Omental fat pad (tissue), 4 donors: ENCODE data around the gene WT1. TPM values are rescaled to one million over a fixed set of nuclear protein-coding genes. Genes with fewer than 3 reads are reported as not detected.

Experiments used
- ATAC-seq: fragments of 150-250 bp; one replicate; pipeline ENCODE4 v1.9.1; 2016; ENCODE audit warnings: mild to moderate bottlenecking, moderate library complexity; ENCODE audit not compliant: low FRiP score
- DNase-seq: peaks from one replicate; pipeline ENCODE4 v3.0.0-alpha.2; 2019; ENCODE audit warnings: low spot score
- total RNA-seq, 4 donors: library from RNA; depleted of rRNA; stranded (reverse); fragments of >200 nt; gene quantifications; one replicate each; pipeline ENCODE4 v1.1.0, GENCODE V29; 2016
- TF ChIP-seq, protein P1 (sequence below), 3 donors: fragments of 450-650 bp; IDR thresholded peaks; one replicate each; pipeline ENCODE4 v1.5.1; 2016 to 2017; ENCODE audit warnings: antibody characterized with exemption in 3 of 3, mild to moderate bottlenecking in 3 of 3, moderate library complexity in 2 of 3

Gene WT1
- total RNA-seq, 4 donors from 2014 or later, result 5.5 to 78.0 (median 44.1) TPM

GRCh38 chr11:32396331-32396730, 39.0 kb downstream of the WT1 start:
- no peak for DNase-seq
- TF ChIP-seq, protein P1, sequence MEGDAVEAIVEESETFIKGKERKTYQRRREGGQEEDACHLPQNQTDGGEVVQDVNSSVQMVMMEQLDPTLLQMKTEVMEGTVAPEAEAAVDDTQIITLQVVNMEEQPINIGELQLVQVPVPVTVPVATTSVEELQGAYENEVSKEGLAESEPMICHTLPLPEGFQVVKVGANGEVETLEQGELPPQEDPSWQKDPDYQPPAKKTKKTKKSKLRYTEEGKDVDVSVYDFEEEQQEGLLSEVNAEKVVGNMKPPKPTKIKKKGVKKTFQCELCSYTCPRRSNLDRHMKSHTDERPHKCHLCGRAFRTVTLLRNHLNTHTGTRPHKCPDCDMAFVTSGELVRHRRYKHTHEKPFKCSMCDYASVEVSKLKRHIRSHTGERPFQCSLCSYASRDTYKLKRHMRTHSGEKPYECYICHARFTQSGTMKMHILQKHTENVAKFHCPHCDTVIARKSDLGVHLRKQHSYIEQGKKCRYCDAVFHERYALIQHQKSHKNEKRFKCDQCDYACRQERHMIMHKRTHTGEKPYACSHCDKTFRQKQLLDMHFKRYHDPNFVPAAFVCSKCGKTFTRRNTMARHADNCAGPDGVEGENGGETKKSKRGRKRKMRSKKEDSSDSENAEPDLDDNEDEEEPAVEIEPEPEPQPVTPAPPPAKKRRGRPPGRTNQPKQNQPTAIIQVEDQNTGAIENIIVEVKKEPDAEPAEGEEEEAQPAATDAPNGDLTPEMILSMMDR (IDR thresholded peaks at IDR 0.05), result no peak
- ATAC-seq, result no peak

DNA sequence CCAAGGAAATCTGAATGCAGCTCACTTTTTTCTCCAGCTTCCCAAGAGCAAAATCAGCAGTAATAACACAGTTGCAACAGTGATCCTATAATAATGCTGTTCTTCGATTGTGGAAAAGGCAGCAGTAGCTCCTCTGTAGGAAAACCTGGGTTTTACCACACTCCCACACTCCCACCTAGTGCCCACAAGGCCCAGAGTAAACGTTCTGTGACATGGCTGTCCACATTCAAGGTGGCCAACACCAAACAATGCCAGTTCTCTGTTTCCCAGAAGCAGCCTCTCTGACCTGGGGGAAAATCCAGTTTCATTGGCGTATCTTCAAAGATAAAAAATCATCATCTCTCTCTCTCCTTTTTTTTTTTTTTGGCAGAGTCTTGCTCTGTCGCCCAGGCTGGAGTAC, 40.2 kb downstream of the WT1 start:
- ATAC-seq (no peak), DNase-seq (no peak)
- TF ChIP-seq, protein P1 (IDR thresholded peaks at IDR 0.05), result no peak

GRCh38 chr11:32392840-32393239, 42.5 kb downstream of the WT1 start:
- no peak for ATAC-seq
- TF ChIP-seq, protein P1 (IDR thresholded peaks at IDR 0.05), result no peak
- no peak for DNase-seq

- TF ChIP-seq, protein P1 (IDR thresholded peaks at IDR 0.05), result no peak
- DNase-seq (no peak), ATAC-seq (no peak)
These were observed 43.3 kb downstream of the WT1 start for GRCh38 chr11:32391956-32392553.

GRCh38 chr11:32391479-32391878, 43.9 kb downstream of the WT1 start:
- ATAC-seq (no peak), DNase-seq (no peak)
- TF ChIP-seq, protein P1 (IDR thresholded peaks at IDR 0.05), result no peak

- ATAC-seq (no peak), DNase-seq (no peak)
- TF ChIP-seq, protein P1 (IDR thresholded peaks at IDR 0.05), result no peak
These were observed 44.6 kb downstream of the WT1 start for GRCh38 chr11:32390712-32391111.
